ENCODE measurements around the gene C6orf120.

C6orf120 gene

GRCh38 chr6:169701954-169702839, at the start of gene C6orf120, which contains the start of gene WDR27:
C6orf120 (plus strand) TSS chr6:169702126; CDS start chr6:169702460, 334 bp downstream.
WDR27 (minus strand) TSS chr6:169702029; CDS start chr6:169689005, 13,024 bp downstream.
- DNase-seq = peak; percentile 97
- TF ChIP-seq GATA1 (IDR thresholded peaks at IDR 0.05; ENCODE audit: low read depth, low read length) = no peak
- TF ChIP-seq POLR2A (IDR thresholded peaks at IDR 0.05; ENCODE audit: low read length) = peak; percentile 93

- DNase-seq = no peak
- TF ChIP-seq GATA1 (IDR thresholded peaks at IDR 0.05; ENCODE audit: low read depth, low read length) = no peak
- TF ChIP-seq POLR2A (IDR thresholded peaks at IDR 0.05; ENCODE audit: low read length) = no peak
Measured at GRCh38 chr6:169652896-169653295, 49.0 kb upstream of the C6orf120 start.

GRCh38 chr6:169653691-169654090, 48.2 kb upstream of the C6orf120 start:
- no peak for DNase-seq
- TF ChIP-seq GATA1 (IDR thresholded peaks at IDR 0.05; ENCODE audit: low read depth, low read length) = no peak
- TF ChIP-seq POLR2A (IDR thresholded peaks at IDR 0.05; ENCODE audit: low read length) = no peak

- peak; percentile 68 to 77 for DNase-seq
- TF ChIP-seq GATA1 (IDR thresholded peaks at IDR 0.05; ENCODE audit: low read depth, low read length) (no peak), POLR2A (IDR thresholded peaks at IDR 0.05; ENCODE audit: low read length) (peak; percentile 49)
Measured at GRCh38 chr6:169654598-169655391, 47.1 kb upstream of the C6orf120 start.

- no peak for DNase-seq
- TF ChIP-seq POLR2A (IDR thresholded peaks at IDR 0.05; ENCODE audit: low read length) (no peak), GATA1 (IDR thresholded peaks at IDR 0.05; ENCODE audit: low read depth, low read length) (no peak)
Measured at GRCh38 chr6:169656546-169657283, 45.2 kb upstream of the C6orf120 start.

- DNase-seq = no peak
- no peak for TF ChIP-seq POLR2A (IDR thresholded peaks at IDR 0.05; ENCODE audit: low read length)
- TF ChIP-seq GATA1 (IDR thresholded peaks at IDR 0.05; ENCODE audit: low read depth, low read length) = no peak
Measured at GRCh38 chr6:169657284-169657610, 44.7 kb upstream of the C6orf120 start.

GRCh38 chr6:169659820-169660610, 41.9 kb upstream of the C6orf120 start:
- DNase-seq = no peak
- no peak for TF ChIP-seq GATA1 (IDR thresholded peaks at IDR 0.05; ENCODE audit: low read depth, low read length)
- no peak for TF ChIP-seq POLR2A (IDR thresholded peaks at IDR 0.05; ENCODE audit: low read length)

- DNase-seq = no peak
- TF ChIP-seq POLR2A (IDR thresholded peaks at IDR 0.05; ENCODE audit: low read length) = no peak
- TF ChIP-seq GATA1 (IDR thresholded peaks at IDR 0.05; ENCODE audit: low read depth, low read length) = no peak
Measured at GRCh38 chr6:169660751-169661390, 41.1 kb upstream of the C6orf120 start.

GRCh38 chr6:169661391-169661756, 40.6 kb upstream of the C6orf120 start:
- DNase-seq = no peak
- TF ChIP-seq GATA1 (IDR thresholded peaks at IDR 0.05; ENCODE audit: low read depth, low read length) (no peak), POLR2A (IDR thresholded peaks at IDR 0.05; ENCODE audit: low read length) (no peak)

- DNase-seq = no peak
- TF ChIP-seq GATA1 (IDR thresholded peaks at IDR 0.05; ENCODE audit: low read depth, low read length) (no peak), POLR2A (IDR thresholded peaks at IDR 0.05; ENCODE audit: low read length) (no peak)
Measured at GRCh38 chr6:169663468-169663867, 38.5 kb upstream of the C6orf120 start.

- no peak for TF ChIP-seq POLR2A (IDR thresholded peaks at IDR 0.05; ENCODE audit: low read length)
- TF ChIP-seq GATA1 (IDR thresholded peaks at IDR 0.05; ENCODE audit: low read depth, low read length) = no peak
- no peak for DNase-seq
Measured at GRCh38 chr6:169664227-169664626, 37.7 kb upstream of the C6orf120 start.

GRCh38 chr6:169665289-169665688, 36.6 kb upstream of the C6orf120 start:
- no peak for DNase-seq
- no peak for TF ChIP-seq GATA1 (IDR thresholded peaks at IDR 0.05; ENCODE audit: low read depth, low read length)

GRCh38 chr6:169666441-169666840, 35.5 kb upstream of the C6orf120 start:
- no peak for TF ChIP-seq GATA1 (IDR thresholded peaks at IDR 0.05; ENCODE audit: low read depth, low read length)
- TF ChIP-seq POLR2A (IDR thresholded peaks at IDR 0.05; ENCODE audit: low read length) = no peak

More at GRCh38 chr6:169666441-169666840, 35.5 kb upstream of the C6orf120 start:
- DNase-seq = no peak

All from erythroblast (primary cell).